ENCODE measurements around the gene GNPAT.

Gene GNPAT

DNA sequence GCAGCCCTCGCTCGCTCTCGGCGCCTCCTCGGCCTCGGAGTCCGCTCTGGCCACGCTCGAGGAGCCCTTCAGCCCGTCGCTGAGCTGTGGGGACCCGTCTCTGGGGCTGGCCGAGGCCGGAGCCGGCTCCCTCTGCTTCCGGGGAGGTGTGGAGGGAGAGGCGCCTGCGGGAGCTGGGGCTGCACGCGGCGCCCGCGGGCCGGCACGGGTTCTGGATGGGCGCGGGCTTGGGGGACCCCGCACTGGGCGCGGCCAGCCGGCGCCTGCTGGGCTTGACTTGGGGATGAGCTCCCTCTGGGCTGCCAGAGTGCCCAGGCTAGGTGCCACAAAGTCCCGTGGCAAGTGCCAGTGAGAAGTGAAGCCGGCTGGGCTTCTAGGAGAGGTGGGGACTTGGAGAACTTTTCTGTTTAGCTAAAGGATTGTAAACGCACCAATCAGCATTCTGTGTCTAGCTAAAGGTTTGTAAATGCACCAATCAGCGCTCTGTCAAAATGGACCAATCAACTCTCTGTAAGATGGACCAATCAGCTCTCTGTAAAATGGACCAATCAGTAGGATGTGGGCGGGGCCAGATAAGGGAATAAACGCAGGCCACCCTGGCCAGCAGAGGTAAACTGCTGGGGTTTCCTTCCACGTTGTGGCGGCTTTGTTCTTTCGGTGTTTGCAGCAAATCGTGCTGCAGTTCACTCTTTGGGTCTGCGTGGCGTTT, 76.4 kb downstream of the GNPAT start:
- DNase-seq (ENCODE audit: low read depth, low spot score): no peak

DNA sequence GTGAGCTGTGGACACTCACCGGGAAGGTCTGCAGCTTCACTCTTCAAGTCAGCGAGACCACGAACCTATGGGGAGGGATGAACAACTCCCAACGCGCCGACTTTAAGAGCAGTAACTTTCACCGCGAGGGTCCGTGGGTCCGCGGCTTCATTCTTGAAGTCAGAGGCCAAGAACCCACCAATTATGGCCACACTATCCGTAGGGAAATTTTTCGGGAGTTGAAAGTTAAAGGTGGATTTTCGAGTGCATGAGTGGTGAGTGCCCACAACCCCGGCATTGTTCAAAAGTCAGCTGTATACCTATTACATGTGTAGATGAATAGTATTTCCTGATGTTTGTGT, 77.0 kb downstream of the GNPAT start:
- DNase-seq (ENCODE audit: low read depth, low spot score): no peak

DNA sequence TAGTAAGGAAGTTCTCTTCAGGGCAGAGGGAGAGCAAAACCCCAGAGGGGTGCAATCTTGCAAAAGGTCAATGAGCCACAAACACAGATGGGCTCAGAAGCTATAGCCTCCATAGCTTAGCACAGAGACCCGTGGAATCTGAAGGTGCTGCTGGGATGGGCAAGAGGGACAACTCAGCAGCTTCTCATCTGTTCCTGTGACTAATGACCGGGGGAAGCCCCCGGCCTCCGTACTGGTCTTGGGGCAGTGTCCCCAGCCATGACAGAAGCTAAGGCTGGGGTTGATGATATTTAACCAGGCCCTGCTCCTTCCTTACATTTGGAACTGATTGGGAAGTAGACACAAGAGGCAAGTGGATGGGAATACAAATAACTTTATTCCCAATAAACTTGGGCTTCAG, 77.6 kb downstream of the GNPAT start:
- DNase-seq (ENCODE audit: low read depth, low spot score): no peak

DNA sequence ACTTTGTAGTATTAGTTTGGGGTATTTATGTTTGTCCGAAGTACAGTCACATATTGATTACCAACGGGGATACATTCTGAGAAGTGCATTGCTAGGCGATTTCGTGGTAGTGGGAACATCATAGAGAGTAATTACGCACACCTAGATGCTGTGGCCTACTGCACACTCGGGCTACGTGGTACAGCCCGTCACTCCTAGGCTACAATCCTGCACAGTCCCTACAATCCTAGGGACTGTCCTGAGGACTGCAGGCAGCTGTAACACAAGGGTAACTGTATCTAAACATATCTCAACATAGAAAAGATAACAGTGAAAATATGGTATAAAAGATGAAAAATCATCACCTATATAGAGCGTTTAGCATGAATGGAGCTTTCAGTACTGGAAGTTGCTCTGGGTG, 78.1 kb downstream of the GNPAT start:
- no peak for DNase-seq (ENCODE audit: low read depth, low spot score)

DNA sequence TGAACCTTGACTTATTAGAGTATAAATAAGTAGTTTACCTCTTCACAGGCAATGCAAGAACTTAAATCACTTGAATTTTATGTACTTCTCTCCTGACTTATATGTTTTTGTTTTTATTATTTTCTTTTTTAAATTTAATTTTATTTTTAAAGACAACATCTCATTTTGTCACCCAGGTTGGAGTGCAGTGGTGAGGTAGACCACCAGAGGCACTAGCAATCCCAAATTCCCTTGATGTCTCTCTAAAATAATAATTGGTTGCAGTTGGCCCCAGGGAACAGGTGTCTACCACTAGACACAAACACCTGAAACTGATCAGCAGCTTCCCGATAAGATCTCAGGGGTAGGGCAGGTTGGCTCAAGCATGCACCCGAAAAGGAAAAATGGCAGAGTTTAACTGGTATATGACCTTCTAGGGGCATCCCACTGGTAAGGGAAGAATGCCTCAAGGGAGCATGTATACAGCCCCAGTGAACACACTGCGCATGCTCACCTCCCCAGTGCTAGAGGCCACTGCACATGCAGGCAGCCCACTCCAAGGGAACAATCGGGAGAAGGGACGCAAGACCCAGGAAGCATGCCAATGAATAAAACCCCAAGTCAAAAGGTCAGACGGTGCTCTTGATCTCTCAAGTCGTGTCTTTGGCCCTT, 82.0 kb downstream of the GNPAT start:
- no peak for DNase-seq (ENCODE audit: low read depth, low spot score)

DNA sequence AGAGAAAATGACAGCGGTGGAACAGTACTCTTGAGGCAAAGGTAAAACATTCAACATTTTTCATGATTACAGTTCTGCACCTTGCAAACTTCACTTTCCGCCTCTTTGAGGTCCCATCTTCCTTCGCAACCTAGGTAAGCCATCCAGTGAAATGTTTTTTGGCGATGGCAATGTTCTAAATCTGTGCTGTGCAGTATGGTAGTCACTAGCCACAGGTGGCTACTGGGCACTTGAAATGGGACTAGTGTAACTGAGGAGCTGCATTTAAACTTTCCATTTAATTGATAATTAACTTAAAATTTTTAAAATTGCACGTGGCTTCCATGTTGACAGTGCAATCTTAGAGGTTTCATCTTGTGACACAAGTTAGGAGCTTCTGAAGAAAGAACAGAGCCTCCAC, 83.6 kb downstream of the GNPAT start:
- DNase-seq (ENCODE audit: low read depth, low spot score): no peak

DNA sequence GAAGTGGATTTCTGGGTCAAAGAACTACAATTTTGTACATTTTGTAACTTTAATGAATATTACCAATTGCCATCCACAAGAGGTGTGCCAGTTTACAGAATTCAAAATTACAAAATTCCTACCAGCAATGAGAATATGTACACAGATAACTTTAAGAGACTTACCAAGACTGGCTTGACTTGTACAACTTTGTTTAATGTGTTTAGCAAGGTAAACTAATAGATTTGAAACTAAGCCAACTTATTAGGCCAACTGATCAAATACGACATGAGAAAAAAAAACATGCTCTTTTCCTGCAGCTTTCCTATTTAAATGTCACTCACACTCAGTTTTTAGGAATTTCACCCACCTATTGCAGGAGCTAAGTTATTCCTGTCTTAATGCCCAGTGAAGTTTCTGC, 85.2 kb downstream of the GNPAT start:
- no peak for DNase-seq (ENCODE audit: low read depth, low spot score)

Measured in brain pericyte (primary cell).